ENCODE results near the gene RXYLT1. TPM values are rescaled to one million over a fixed set of nuclear protein-coding genes. Genes with fewer than 3 reads are reported as not detected.

Gene RXYLT1
- total RNA-seq, 2 experiments from 2014 or later = 6.2 to 6.3 TPM

DNA sequence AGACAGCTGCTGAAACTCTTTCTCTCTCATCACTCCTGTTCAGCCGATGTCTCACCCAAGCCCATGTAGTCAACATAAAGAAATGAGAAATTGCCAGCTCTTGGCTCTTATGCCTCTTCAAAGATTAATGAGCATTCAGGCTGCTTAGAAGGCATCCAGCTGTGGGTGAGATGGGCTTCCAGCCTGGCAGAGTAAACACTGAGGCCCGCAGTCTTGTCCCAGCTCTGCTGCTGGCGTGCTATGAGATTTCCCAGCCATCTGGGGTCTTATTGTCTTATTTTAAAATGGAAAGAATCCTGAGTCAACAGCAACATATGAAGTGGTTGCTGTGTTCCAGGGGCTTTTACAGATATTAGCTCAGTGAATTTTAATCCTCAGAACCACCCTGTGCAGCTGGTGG lies 12.6 kb downstream of the RXYLT1 start:
- Mint-ChIP-seq H3K27me3 (no peaks in the 10 kb centered on the region), H3K9me3 (no peaks in the 10 kb centered on the region), H3K4me3 (no peak overlapping the region), H3K4me1 (ENCODE audit: low read depth) (peaks cover 1% of the 10 kb centered on the region), H3K36me3 (ENCODE audit: low read depth) (peaks cover 53% of the 10 kb centered on the region), H3K27ac (no peak overlapping the region)
- no peaks in the 10 kb centered on the region for H3K4me1 ChIP-seq (ENCODE audit: insufficient read depth, low read length)
- intact Hi-C loops (cut with DNase I, micrococcal nuclease) = no loop called here
- ChIA-PET CTCF (interaction anchor here (0.8 kb wide), 1 partner anchor 22 kb away, joined by 4 read pairs; no protein-coding TSS in a partner anchor), POLR2A (no interaction called here)
- DNase-seq = no peak
- no peak overlapping the region for H3K4me3 ChIP-seq (ENCODE audit: low read length)
- no peaks in the 10 kb centered on the region for H3K27me3 ChIP-seq (ENCODE audit: control insufficient read depth in 1 of 2, insufficient read depth in 2 of 2, low read length in 2 of 2)
- TF ChIP-seq, protein P1, sequence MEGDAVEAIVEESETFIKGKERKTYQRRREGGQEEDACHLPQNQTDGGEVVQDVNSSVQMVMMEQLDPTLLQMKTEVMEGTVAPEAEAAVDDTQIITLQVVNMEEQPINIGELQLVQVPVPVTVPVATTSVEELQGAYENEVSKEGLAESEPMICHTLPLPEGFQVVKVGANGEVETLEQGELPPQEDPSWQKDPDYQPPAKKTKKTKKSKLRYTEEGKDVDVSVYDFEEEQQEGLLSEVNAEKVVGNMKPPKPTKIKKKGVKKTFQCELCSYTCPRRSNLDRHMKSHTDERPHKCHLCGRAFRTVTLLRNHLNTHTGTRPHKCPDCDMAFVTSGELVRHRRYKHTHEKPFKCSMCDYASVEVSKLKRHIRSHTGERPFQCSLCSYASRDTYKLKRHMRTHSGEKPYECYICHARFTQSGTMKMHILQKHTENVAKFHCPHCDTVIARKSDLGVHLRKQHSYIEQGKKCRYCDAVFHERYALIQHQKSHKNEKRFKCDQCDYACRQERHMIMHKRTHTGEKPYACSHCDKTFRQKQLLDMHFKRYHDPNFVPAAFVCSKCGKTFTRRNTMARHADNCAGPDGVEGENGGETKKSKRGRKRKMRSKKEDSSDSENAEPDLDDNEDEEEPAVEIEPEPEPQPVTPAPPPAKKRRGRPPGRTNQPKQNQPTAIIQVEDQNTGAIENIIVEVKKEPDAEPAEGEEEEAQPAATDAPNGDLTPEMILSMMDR (IDR thresholded peaks at IDR 0.05) = no peak
- no peak overlapping the region for H3K27ac ChIP-seq (ENCODE audit: low read depth in 1 of 2, low read length in 2 of 2)
- H3K36me3 ChIP-seq (ENCODE audit: insufficient read depth, low read length) = peaks cover 21% of the 10 kb centered on the region
- no peak for ATAC-seq (ENCODE audit: poor library complexity)
- H3K9me3 ChIP-seq (ENCODE audit: control insufficient read depth in 1 of 2, insufficient read depth in 1 of 2, low read length in 2 of 2) = no peaks in the 10 kb centered on the region

DNA sequence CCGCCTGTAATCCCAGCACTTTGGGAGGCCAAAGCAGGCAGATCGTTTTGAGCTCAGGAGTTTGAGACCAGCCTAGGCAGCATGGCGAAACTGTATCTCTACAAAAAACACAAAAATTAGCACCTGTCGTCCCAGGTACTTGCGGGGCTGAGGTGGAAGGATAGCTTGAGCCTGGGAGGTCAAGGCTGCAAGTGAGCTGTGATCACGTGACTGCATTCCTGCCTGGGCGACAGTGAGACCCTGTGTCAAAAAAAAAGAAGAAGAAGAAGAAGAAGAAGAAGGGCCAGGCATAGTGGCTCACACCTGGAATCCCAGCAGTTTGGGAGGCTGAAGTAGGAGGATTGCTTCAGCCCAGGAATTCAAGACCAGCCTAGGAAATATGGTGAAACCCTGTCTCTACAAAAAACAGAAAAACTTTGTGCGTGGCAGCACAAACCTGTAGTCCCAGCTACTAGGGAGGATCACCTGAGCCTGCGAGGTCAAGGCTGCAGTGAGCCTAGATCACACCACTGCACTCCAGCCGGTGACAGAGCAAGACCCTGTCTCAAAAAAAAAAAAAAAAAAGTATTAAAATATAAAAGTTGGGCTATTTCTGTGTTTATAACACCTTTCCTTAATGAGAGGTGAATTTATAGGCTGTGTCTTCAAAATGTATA lies 15.5 kb downstream of the RXYLT1 start:
- Histone ChIP-seq H3K27ac (ENCODE audit: low read depth in 1 of 2, low read length in 2 of 2) (no peak overlapping the region), H3K27me3 (ENCODE audit: control insufficient read depth in 1 of 2, insufficient read depth in 2 of 2, low read length in 2 of 2) (no peaks in the 10 kb centered on the region), H3K4me3 (ENCODE audit: low read length) (no peak overlapping the region), H3K9me3 (ENCODE audit: control insufficient read depth in 1 of 2, insufficient read depth in 1 of 2, low read length in 2 of 2) (no peaks in the 10 kb centered on the region), H3K4me1 (ENCODE audit: insufficient read depth, low read length) (no peaks in the 10 kb centered on the region), H3K36me3 (ENCODE audit: insufficient read depth, low read length) (peaks cover 5% of the 10 kb centered on the region)
- Mint-ChIP-seq H3K36me3 (ENCODE audit: low read depth) (peaks cover 26% of the 10 kb centered on the region), H3K27ac (no peak overlapping the region), H3K9me3 (no peaks in the 10 kb centered on the region), H3K4me1 (ENCODE audit: low read depth) (no peaks in the 10 kb centered on the region), H3K27me3 (no peaks in the 10 kb centered on the region), H3K4me3 (no peak overlapping the region)
- intact Hi-C loops (cut with DNase I, micrococcal nuclease) = no loop called here
- TF ChIP-seq, protein P1 (IDR thresholded peaks at IDR 0.05) = no peak
- CTCF ChIA-PET = no interaction called here
- POLR2A ChIA-PET = no interaction called here
- DNase-seq = no peak
- no peak for ATAC-seq (ENCODE audit: poor library complexity)

DNA sequence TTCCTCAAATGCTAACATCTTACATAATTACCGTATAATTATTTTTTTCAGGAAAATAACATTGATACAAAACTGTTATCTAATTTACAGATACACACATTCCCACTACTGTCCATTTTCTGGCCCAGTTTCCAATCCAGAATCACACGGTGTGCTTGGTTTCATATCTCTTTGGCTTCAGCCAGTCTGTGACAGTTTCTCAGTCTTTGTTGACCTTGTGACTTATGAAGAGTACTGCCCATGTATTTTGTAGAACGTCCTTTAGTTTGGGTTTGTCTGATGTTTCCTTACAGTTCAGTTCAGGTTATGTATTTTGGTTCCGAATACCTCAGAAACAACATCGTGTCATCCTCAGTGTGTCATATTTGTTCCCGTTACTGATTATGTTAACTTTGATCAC lies 16.2 kb downstream of the RXYLT1 start:
- H3K27me3 Mint-ChIP-seq = no peaks in the 10 kb centered on the region
- no peak overlapping the region for H3K4me3 Mint-ChIP-seq
- H3K36me3 Mint-ChIP-seq (ENCODE audit: low read depth) = peaks cover 18% of the 10 kb centered on the region
- no peaks in the 10 kb centered on the region for H3K9me3 ChIP-seq (ENCODE audit: control insufficient read depth in 1 of 2, insufficient read depth in 1 of 2, low read length in 2 of 2)
- H3K36me3 ChIP-seq (ENCODE audit: insufficient read depth, low read length) = peaks cover under 1% of the 10 kb centered on the region
- no peak for DNase-seq
- POLR2A ChIA-PET = no interaction called here
- H3K9me3 Mint-ChIP-seq = no peaks in the 10 kb centered on the region
- H3K27me3 ChIP-seq (ENCODE audit: control insufficient read depth in 1 of 2, insufficient read depth in 2 of 2, low read length in 2 of 2) = no peaks in the 10 kb centered on the region
- H3K4me1 ChIP-seq (ENCODE audit: insufficient read depth, low read length) = no peaks in the 10 kb centered on the region
- no peak overlapping the region for H3K27ac Mint-ChIP-seq
- no peak overlapping the region for H3K27ac ChIP-seq (ENCODE audit: low read depth in 1 of 2, low read length in 2 of 2)
- no peaks in the 10 kb centered on the region for H3K4me1 Mint-ChIP-seq (ENCODE audit: low read depth)
- TF ChIP-seq, protein P1 (IDR thresholded peaks at IDR 0.05) = no peak
- intact Hi-C loops (cut with DNase I, micrococcal nuclease) = no loop called here
- H3K4me3 ChIP-seq (ENCODE audit: low read length) = no peak overlapping the region
- CTCF ChIA-PET = no interaction called here
- no peak for ATAC-seq (ENCODE audit: poor library complexity)
